ENCODE measurements around the gene LDB2.

Gene LDB2

DNA sequence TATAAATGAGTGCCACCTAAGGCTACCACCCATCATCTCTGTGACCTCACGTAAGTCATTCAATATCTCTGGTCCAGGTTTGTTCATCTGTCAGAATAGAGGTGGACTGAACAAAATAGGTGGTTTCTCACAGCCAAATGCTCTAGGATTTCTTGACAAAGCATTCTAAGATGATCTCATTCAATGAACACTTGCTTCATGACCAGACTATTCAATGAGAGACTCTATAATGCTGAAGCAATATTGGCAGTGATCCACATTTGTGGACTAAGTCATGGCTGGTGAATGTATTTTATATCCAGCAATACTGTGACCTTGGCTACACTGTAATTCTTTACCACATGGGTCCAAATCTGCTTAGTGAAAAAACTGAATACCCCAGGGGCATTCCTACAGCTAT, 37.9 kb downstream of the LDB2 start:
- no peak for TF ChIP-seq CTCF (conservative IDR thresholded peaks at IDR 0.05; ENCODE audit: low read depth)
- ChIA-PET CTCF (no interaction called here), POLR2A (ENCODE audit: low non-redundant PET) (no interaction called here)
- no peak for DNase-seq (ENCODE audit: low spot score)
- no peak overlapping the region for H3K27ac ChIP-seq

GRCh38 chr4:16859031-16859430, 39.4 kb downstream of the LDB2 start:
- DNase-seq (ENCODE audit: low spot score) = no peak
- ChIA-PET POLR2A (ENCODE audit: low non-redundant PET) (no interaction called here), CTCF (interaction anchor here (0.6 kb wide), 1 partner anchor 382 kb away, joined by 5 read pairs; no protein-coding TSS in a partner anchor)
- H3K27ac ChIP-seq = no peak overlapping the region
- no peak for TF ChIP-seq CTCF (conservative IDR thresholded peaks at IDR 0.05; ENCODE audit: low read depth)

GRCh38 chr4:16858275-16858752, 40.1 kb downstream of the LDB2 start:
- POLR2A ChIA-PET (ENCODE audit: low non-redundant PET) = no interaction called here
- H3K27ac ChIP-seq = no peak overlapping the region
- no peak for DNase-seq (ENCODE audit: low spot score)
- no peak for TF ChIP-seq CTCF (conservative IDR thresholded peaks at IDR 0.05; ENCODE audit: low read depth)
- CTCF ChIA-PET = no interaction called here

GRCh38 chr4:16857425-16857824, 41.0 kb downstream of the LDB2 start:
- no peak for TF ChIP-seq CTCF (conservative IDR thresholded peaks at IDR 0.05; ENCODE audit: low read depth)
- ChIA-PET CTCF (no interaction called here), POLR2A (ENCODE audit: low non-redundant PET) (no interaction called here)
- no peak overlapping the region for H3K27ac ChIP-seq
- no peak for DNase-seq (ENCODE audit: low spot score)

DNA sequence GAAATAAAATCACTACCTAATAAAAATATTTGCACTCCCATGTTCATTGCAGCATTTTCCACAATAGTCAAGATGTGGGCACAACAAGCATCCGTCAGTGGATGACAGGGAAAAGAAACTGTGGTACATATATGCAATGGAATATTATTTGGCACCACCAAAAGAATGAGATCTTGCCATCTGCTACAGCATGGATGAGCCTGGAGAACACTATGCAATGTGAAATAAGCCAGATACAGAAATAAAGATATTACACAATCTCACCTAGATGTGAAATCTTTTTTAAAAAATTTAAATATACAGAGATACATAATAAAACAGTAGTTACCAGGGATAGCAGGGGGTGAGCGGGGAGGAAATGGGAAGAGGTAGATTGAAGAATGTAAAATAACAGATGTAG, 44.8 kb downstream of the LDB2 start:
- ChIA-PET POLR2A (ENCODE audit: low non-redundant PET) (no interaction called here), CTCF (no interaction called here)
- H3K27ac ChIP-seq = no peak overlapping the region
- no peak for TF ChIP-seq CTCF (conservative IDR thresholded peaks at IDR 0.05; ENCODE audit: low read depth)
- DNase-seq (ENCODE audit: low spot score) = no peak

GRCh38 chr4:16852644-16853043, 45.8 kb downstream of the LDB2 start:
- no peak overlapping the region for H3K27ac ChIP-seq
- POLR2A ChIA-PET (ENCODE audit: low non-redundant PET) = no interaction called here
- CTCF ChIA-PET = no interaction called here
- DNase-seq (ENCODE audit: low spot score) = no peak
- TF ChIP-seq CTCF (conservative IDR thresholded peaks at IDR 0.05; ENCODE audit: low read depth) = no peak

DNA sequence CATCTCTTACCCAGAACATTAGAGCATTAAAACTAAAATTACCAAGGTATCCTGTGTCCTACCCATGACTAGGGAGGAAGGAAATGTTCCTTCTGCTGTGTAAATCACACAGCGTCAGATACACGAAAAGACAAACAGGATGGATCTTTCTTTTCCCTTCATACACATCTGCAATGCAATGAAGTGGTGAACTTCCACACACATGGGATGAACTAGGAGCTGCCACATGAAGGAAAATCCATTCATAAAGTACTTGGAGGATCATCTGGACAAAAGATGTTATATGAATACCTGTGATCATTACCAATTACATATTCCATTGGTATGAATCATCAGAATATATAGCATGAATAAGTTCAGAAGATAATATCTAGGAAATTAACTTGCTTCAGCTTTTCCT, 46.2 kb downstream of the LDB2 start:
- CTCF ChIA-PET = no interaction called here
- TF ChIP-seq CTCF (conservative IDR thresholded peaks at IDR 0.05; ENCODE audit: low read depth) = no peak
- DNase-seq (ENCODE audit: low spot score) = no peak
- H3K27ac ChIP-seq = no peak overlapping the region
- POLR2A ChIA-PET (ENCODE audit: low non-redundant PET) = no interaction called here
